GM23338 (cell line): Measurements from ENCODE around the gene HIVEP3. TPM values are rescaled to one million over a fixed set of nuclear protein-coding genes. Genes with fewer than 3 reads are reported as not detected.
A peak's percentile ranks its signal among the peaks of the same experiment; 100 is the strongest.

Source experiments
- ATAC-seq: fragments of 200-7000 bp; cut with Tn5 transposase; 3 replicates; pipeline ENCODE4 v1.9.1; 2020
- DNase-seq: peaks from one replicate; pipeline ENCODE4 v3.0.0-alpha.2; 2015; ENCODE audit warnings: low spot score
- H2AFZ ChIP-seq: fragments of 200-600 bp; sonication (generic); 2 replicates; pipeline ENCODE4 v1.8.0; 2016; ENCODE audit warnings: antibody characterized with exemption, mild to moderate bottlenecking, moderate library complexity
- H3F3A ChIP-seq: fragments of 200-600 bp; sonication (generic); replicated peaks from 2 replicates; pipeline ENCODE4 v1.8.0; 2017; ENCODE audit warnings: antibody characterized with exemption, mixed run types, low read depth
- H3K27ac ChIP-seq: fragments of 200-600 bp; sonication (generic); 2 replicates; pipeline ENCODE4 v1.6.1; 2016; ENCODE audit warnings: low read depth
- H3K27me3 ChIP-seq: fragments of 200-600 bp; sonication (generic); 2 replicates; pipeline ENCODE4 v1.8.0; 2016; ENCODE audit warnings: mild to moderate bottlenecking, mixed run types, moderate library complexity; ENCODE audit not compliant: insufficient read depth
- H3K36me3 ChIP-seq: fragments of 200-600 bp; sonication (generic); 2 replicates; pipeline ENCODE4 v1.8.0; 2016; ENCODE audit warnings: mild to moderate bottlenecking; ENCODE audit not compliant: insufficient read depth
- H3K4me1 ChIP-seq: fragments of 200-600 bp; sonication (generic); 2 replicates; pipeline ENCODE4 v1.8.0; 2016; ENCODE audit warnings: mild to moderate bottlenecking, moderate library complexity; ENCODE audit not compliant: insufficient read depth
- H3K4me2 ChIP-seq: fragments of 200-600 bp; sonication (generic); 2 replicates; pipeline ENCODE4 v1.7.1; 2017; ENCODE audit warnings: mixed run types
- H3K4me3 ChIP-seq: fragments of 200-600 bp; sonication (generic); 2 replicates; pipeline ENCODE4 v1.6.1; 2016; ENCODE audit warnings: mixed run types
- H3K79me2 ChIP-seq: fragments of 200-600 bp; sonication (generic); replicated peaks from 2 replicates; pipeline ENCODE4 v1.8.0; 2017; ENCODE audit warnings: mild to moderate bottlenecking; ENCODE audit not compliant: insufficient read depth
- H3K9me2 ChIP-seq: fragments of 200-600 bp; sonication (generic); 2 replicates; pipeline ENCODE4 v1.8.0; 2017; ENCODE audit not compliant: insufficient read depth
- H4K20me1 ChIP-seq: fragments of 200-600 bp; sonication (generic); replicated peaks from 2 replicates; pipeline ENCODE4 v1.8.0; 2017; ENCODE audit warnings: mild to moderate bottlenecking; ENCODE audit not compliant: insufficient read depth
- H3K27ac Mint-ChIP-seq: 2 replicates; pipeline ENCODE4 v1.8.0; 2020; ENCODE audit warnings: inconsistent platforms, mild to moderate bottlenecking, moderate library complexity, mixed read lengths
- H3K27me3 Mint-ChIP-seq: 3 replicates; pipeline ENCODE4 v1.8.0; 2022; ENCODE audit warnings: low read depth, mild to moderate bottlenecking, moderate library complexity, mixed read lengths, inconsistent platforms; ENCODE audit not compliant: insufficient read depth, poor library complexity
- H3K36me3 Mint-ChIP-seq: 3 replicates; pipeline ENCODE4 v1.8.0; 2021; ENCODE audit warnings: low read depth, mild to moderate bottlenecking, inconsistent platforms, moderate library complexity, mixed read lengths
- H3K4me1 Mint-ChIP-seq: 3 replicates; pipeline ENCODE4 v1.8.0; 2020; ENCODE audit warnings: mild to moderate bottlenecking, inconsistent platforms, mixed read lengths
- H3K4me3 Mint-ChIP-seq: 3 replicates; pipeline ENCODE4 v1.8.0; 2021; ENCODE audit warnings: moderate library complexity, mild to moderate bottlenecking, inconsistent platforms, mixed read lengths
- H3K9me3 Mint-ChIP-seq: 3 replicates; pipeline ENCODE4 v1.8.0; 2020; ENCODE audit warnings: moderate library complexity, mild to moderate bottlenecking, inconsistent platforms, mixed read lengths
- CREB1 ChIP-seq: fragments of 250-450 bp; sonication (Bioruptor Pico); IDR thresholded peaks from 2 replicates; pipeline ENCODE4 v1.5.0; 2020; ENCODE audit warnings: low read depth, mild to moderate bottlenecking, moderate library complexity
- EZH2phosphoT487 ChIP-seq: fragments of 200-600 bp; sonication (generic); IDR thresholded peaks from one replicate; pipeline ENCODE4 v1.8.1; 2018; ENCODE audit warnings: antibody characterized with exemption; ENCODE audit not compliant: unreplicated experiment
- JUNB ChIP-seq: IDR thresholded peaks from one replicate; pipeline ENCODE4 v1.6.1; 2016; ENCODE audit warnings: antibody characterized with exemption; ENCODE audit not compliant: unreplicated experiment
- NANOG ChIP-seq: IDR thresholded peaks from 2 replicates; pipeline ENCODE4 v1.6.1; 2016; ENCODE audit warnings: antibody characterized with exemption, borderline replicate concordance
- ZNF114 ChIP-seq: fragments of 250-450 bp; sonication (Bioruptor Pico); IDR thresholded peaks from 2 replicates; pipeline ENCODE4 v1.5.0; 2020; ENCODE audit warnings: mild to moderate bottlenecking, moderate library complexity
- polyA plus RNA-seq: library from polyadenylated mRNA; unstranded; fragments of >200 nt; fragmentation: Nextera tagmentation; extraction: Ambion mirVana; gene quantifications from 2 replicates; pipeline ENCODE4 v1.2.1, GENCODE V29; 2016
- total RNA-seq: library from RNA; depleted of rRNA; stranded (reverse); fragments of >200 nt; shearing (Covaris generic); gene quantifications from 2 replicates; pipeline ENCODE4 v1.2.3, GENCODE V29; 2014
- TF ChIP-seq, protein P1 (sequence below), 2 experiments: fragments of 200-600 bp in 1 of 2; sonication (generic) in 1 of 2; conservative IDR thresholded peaks; 2 replicates each; pipeline versions ENCODE4 v1.5.1 to v1.6.1; 2016 to 2017; ENCODE audit warnings: antibody characterized with exemption in 2 of 2, low read depth in 2 of 2, mild to moderate bottlenecking in 2 of 2, moderate library complexity in 1 of 2
- TF ChIP-seq, protein P2 (sequence below): IDR thresholded peaks from 2 replicates; pipeline ENCODE4 v1.6.1; 2016; ENCODE audit warnings: antibody characterized with exemption
- TF ChIP-seq, protein P3 (sequence below): fragments of 250-450 bp; sonication (Bioruptor Pico); IDR thresholded peaks from 2 replicates; pipeline ENCODE4 v1.5.0; 2020; ENCODE audit warnings: mild to moderate bottlenecking, moderate library complexity

HIVEP3 gene
- total and polyA plus RNA-seq, 2 experiments from 2014 or later: 0.14 to 0.24 TPM

- TF ChIP-seq CREB1 (CRISPR knock-in tag) (no peak), EZH2phosphoT487 (no peak), JUNB (no peak)
- TF ChIP-seq, protein P1, sequence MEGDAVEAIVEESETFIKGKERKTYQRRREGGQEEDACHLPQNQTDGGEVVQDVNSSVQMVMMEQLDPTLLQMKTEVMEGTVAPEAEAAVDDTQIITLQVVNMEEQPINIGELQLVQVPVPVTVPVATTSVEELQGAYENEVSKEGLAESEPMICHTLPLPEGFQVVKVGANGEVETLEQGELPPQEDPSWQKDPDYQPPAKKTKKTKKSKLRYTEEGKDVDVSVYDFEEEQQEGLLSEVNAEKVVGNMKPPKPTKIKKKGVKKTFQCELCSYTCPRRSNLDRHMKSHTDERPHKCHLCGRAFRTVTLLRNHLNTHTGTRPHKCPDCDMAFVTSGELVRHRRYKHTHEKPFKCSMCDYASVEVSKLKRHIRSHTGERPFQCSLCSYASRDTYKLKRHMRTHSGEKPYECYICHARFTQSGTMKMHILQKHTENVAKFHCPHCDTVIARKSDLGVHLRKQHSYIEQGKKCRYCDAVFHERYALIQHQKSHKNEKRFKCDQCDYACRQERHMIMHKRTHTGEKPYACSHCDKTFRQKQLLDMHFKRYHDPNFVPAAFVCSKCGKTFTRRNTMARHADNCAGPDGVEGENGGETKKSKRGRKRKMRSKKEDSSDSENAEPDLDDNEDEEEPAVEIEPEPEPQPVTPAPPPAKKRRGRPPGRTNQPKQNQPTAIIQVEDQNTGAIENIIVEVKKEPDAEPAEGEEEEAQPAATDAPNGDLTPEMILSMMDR (conservative IDR thresholded peaks at IDR 0.05; ENCODE audit: low read depth in 2 of 2): no peak
- TF ChIP-seq, protein P2, sequence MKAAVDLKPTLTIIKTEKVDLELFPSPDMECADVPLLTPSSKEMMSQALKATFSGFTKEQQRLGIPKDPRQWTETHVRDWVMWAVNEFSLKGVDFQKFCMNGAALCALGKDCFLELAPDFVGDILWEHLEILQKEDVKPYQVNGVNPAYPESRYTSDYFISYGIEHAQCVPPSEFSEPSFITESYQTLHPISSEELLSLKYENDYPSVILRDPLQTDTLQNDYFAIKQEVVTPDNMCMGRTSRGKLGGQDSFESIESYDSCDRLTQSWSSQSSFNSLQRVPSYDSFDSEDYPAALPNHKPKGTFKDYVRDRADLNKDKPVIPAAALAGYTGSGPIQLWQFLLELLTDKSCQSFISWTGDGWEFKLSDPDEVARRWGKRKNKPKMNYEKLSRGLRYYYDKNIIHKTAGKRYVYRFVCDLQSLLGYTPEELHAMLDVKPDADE: no peak
Observed at GRCh38 chr1:41863718-41864117, 55.0 kb downstream of the HIVEP3 start (continued).

DNA sequence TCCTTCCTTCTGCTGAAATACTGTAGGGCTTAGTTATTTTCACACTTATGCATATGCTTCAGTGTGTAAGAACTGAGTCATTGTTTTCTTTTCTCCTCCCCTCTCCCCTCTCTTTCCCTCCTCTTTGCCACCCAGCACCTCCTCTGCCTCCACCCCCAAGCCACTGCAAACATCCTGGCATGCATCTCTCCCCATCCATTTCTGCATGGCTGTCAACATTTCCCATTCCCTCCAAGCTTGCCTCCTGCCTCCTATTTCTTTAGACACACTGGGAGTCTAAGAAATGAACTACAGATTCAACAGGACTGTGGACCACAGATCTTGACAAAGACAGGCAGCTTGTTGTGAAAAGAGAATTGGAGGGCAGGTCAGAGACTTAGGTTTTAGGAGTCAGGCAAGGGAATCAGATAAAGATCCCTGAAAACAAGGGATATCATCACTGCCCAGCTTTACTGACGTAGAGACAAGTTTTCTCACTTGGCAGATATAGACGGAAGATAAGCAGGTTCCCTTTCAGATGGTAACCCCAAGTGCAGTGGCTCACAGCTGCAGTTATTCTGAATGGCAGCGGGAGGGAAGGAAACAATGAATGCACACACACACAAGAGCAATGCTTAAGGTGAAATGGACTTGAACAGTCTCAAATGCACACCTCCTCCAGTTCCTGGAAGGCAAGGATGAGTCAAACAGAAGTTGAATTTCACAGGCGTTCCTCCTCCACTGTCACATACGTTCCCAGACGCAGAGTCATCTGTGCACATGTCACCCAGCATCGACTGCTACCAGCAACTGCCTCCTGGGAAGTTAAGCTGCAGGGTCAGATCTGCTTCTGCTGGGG is 56.1 kb downstream of the HIVEP3 start:
- 0 out of 2 replicates have a peak, but pooled peaks cover 2% of the 10 kb centered on the region for H3K9me2 ChIP-seq
- DNase-seq (no peak), ATAC-seq (no peak)
- Mint-ChIP-seq H3K27me3 (peaks cover 10% of the 10 kb centered on the region), H3K27ac (no peak overlapping the region), H3K9me3 (no peaks in the 10 kb centered on the region; the same call in 2 of the 3 replicates), H3K4me1 (peaks cover 35% of the 10 kb centered on the region), H3K36me3 (no peaks in the 10 kb centered on the region), H3K4me3 (no peak overlapping the region)
- TF ChIP-seq ZNF114 (no peak), NANOG (no peak), JUNB (no peak)
- TF ChIP-seq, protein P2: no peak
- TF ChIP-seq, protein P1 (conservative IDR thresholded peaks at IDR 0.05; ENCODE audit: low read depth in 2 of 2): no peak
- TF ChIP-seq, protein P3, sequence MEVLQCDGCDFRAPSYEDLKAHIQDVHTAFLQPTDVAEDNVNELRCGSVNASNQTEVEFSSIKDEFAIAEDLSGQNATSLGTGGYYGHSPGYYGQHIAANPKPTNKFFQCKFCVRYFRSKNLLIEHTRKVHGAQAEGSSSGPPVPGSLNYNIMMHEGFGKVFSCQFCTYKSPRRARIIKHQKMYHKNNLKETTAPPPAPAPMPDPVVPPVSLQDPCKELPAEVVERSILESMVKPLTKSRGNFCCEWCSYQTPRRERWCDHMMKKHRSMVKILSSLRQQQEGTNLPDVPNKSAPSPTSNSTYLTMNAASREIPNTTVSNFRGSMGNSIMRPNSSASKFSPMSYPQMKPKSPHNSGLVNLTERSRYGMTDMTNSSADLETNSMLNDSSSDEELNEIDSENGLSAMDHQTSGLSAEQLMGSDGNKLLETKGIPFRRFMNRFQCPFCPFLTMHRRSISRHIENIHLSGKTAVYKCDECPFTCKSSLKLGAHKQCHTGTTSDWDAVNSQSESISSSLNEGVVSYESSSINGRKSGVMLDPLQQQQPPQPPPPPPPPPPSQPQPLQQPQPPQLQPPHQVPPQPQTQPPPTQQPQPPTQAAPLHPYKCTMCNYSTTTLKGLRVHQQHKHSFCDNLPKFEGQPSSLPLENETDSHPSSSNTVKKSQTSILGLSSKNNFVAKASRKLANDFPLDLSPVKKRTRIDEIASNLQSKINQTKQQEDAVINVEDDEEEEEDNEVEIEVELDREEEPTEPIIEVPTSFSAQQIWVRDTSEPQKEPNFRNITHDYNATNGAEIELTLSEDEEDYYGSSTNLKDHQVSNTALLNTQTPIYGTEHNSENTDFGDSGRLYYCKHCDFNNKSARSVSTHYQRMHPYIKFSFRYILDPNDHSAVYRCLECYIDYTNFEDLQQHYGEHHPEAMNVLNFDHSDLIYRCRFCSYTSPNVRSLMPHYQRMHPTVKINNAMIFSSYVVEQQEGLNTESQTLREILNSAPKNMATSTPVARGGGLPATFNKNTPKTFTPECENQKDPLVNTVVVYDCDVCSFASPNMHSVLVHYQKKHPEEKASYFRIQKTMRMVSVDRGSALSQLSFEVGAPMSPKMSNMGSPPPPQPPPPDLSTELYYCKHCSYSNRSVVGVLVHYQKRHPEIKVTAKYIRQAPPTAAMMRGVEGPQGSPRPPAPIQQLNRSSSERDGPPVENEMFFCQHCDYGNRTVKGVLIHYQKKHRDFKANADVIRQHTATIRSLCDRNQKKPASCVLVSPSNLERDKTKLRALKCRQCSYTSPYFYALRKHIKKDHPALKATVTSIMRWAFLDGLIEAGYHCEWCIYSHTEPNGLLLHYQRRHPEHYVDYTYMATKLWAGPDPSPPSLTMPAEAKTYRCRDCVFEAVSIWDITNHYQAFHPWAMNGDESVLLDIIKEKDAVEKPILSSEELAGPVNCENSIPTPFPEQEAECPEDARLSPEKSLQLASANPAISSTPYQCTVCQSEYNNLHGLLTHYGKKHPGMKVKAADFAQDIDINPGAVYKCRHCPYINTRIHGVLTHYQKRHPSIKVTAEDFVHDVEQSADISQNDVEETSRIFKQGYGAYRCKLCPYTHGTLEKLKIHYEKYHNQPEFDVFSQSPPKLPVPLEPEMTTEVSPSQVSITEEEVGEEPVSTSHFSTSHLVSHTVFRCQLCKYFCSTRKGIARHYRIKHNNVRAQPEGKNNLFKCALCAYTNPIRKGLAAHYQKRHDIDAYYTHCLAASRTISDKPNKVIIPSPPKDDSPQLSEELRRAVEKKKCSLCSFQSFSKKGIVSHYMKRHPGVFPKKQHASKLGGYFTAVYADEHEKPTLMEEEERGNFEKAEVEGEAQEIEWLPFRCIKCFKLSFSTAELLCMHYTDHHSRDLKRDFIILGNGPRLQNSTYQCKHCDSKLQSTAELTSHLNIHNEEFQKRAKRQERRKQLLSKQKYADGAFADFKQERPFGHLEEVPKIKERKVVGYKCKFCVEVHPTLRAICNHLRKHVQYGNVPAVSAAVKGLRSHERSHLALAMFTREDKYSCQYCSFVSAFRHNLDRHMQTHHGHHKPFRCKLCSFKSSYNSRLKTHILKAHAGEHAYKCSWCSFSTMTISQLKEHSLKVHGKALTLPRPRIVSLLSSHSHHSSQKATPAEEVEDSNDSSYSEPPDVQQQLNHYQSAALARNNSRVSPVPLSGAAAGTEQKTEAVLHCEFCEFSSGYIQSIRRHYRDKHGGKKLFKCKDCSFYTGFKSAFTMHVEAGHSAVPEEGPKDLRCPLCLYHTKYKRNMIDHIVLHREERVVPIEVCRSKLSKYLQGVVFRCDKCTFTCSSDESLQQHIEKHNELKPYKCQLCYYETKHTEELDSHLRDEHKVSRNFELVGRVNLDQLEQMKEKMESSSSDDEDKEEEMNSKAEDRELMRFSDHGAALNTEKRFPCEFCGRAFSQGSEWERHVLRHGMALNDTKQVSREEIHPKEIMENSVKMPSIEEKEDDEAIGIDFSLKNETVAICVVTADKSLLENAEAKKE (CRISPR knock-in tag): no peak
- no peaks in the 10 kb centered on the region for H3K36me3 ChIP-seq
- H4K20me1 ChIP-seq: no peaks in the 10 kb centered on the region
- H3K79me2 ChIP-seq: no peaks in the 10 kb centered on the region
- H3K4me1 ChIP-seq: peaks cover 17% of the 10 kb centered on the region
- no peak overlapping the region for H3K27ac ChIP-seq
- no peak overlapping the region for H3K4me3 ChIP-seq
- no peaks in the 10 kb centered on the region for H3F3A ChIP-seq
- H2AFZ ChIP-seq: peak overlapping the region; percentile 84; the same call in 1 of the 2 replicates
- H3K4me2 ChIP-seq: no peak overlapping the region
- no peaks in the 10 kb centered on the region for H3K27me3 ChIP-seq
